ENCODE data around the gene TRPM7.

Gene TRPM7

DNA sequence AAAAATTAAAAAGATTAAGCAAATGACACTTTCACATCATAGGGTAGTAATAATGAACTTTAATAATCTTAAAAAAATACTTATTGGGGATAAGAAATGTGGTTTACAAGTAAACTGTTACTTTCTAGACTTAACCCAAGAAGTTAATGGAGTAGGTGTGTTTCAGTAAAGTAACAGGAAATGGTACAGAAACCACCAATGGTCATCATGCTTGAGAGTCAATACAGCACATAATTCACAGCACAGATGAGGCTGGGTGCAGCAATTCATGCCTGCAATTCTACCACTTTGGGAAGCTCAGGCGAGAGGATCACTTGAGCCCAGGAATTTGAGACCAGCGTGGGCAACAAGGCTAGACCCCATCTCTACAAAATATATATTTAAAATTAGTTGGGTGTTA, 128.6 kb downstream of the TRPM7 start:
- DNase-seq: no peak

DNA sequence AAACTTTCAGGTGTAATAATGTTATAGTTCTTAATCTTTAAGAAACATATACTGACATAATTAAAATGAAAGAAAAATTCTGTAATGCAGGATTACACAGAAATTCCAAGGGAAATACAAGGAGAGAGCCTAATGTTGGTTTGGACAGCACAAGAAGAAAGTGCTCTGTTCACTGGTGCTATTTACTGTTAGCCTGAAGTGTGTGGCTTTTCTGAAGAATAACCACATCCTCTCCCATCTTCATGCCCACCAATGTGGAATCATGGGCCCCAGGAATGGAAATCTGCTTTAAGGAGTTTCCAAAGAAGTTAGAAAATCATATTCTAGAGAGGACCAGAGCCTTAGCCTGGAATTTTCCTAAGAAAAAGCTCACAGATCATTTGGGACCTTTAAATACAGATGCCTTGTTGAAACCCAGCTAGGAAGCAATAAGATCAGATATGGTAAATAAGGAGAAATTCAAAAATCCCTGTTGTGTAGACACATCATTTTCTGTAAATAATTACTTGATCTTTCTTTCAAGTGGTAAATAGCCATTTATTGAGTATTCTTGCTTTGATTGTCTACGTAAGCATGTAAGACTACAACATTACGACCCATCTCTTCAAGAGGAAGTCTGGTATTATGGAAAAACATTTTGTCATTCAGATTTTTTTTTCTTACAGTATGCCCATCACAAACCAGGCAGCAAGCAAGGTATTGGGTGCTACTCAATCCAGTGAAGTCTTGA, 129.8 kb downstream of the TRPM7 start:
- no peak for DNase-seq

DNA sequence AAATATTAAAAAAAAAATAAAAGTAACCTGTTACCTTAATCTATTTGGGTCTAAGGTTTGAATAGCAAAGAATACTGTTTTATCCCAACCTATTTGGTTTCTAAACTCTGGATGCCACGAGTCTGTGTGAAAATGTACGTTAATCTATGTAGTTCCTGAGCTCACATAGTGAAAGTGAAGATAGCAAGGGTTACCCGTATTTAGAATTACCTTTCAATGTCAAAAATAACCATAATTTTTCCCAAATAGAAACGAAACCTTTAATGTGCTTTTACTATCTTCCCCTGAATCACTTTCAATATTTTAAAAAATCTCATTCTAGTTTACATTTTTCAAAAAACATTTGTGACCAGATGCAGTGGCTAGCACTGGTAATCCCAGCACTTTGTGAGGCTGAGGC, 134.4 kb downstream of the TRPM7 start:
- no peak for DNase-seq

DNA sequence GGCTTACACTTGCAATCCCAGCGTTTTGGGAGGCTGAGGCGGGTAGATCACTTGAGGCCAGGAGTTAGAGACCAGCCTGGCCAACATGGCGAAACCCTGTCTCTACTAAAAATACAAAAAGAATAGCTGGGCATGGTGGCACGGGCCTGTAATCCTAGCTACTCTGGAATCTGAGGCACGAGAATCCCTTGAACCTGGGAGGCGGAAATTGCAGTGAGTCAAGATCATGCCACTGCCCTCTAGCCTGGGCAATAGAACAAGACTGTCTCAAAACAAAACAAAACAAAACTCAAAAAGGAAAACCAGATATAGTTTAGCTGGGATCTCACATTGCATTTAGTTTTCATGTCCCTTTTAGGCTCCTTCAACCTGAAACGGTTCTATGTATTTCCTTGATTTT, 137.3 kb downstream of the TRPM7 start:
- no peak for DNase-seq

DNA sequence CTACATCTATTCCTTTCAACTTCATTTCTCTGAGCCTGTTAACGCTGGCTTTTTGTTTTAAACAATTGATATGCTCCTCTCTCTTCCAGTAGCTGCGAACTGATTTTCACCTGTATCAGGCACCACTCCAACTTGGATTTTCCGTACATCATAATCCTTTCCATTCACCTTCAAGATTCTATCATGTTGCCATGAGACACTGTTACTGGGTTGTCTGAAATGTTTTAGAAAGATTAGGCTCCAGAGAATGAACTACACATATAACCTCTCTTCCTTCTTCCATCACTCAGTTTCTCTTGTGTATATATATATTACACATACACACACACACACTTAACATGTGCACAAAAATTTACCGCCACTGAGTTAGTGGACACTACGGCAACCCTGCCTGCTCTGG, 140.0 kb downstream of the TRPM7 start, which contains the start of gene USP50:
Gene USP50, minus strand, starts transcription at position 101 of the 400 bp plus-strand sequence. CDS start 141 bp downstream, outside the sequence.
- DNase-seq: no peak

DNA sequence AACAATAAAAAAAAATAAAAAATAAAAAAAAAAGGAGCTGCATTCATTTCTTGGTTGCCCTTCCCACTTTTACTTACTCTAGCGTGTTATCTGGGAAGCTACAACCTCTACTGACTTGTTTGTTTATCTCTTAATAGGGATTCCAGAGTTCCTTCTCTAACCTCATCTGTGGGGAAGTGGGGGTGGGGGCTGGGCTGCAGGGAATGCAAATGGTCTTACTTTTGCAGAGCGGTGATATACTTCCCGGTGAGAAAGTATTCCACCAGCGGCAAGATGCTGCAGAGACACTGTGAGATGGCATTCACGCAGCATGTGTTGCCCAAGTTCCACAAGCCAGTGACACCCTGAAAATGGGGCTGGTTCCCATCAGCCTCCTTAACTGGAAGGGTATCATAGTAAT, 142.2 kb downstream of the TRPM7 start:
- no peak for DNase-seq

DNA sequence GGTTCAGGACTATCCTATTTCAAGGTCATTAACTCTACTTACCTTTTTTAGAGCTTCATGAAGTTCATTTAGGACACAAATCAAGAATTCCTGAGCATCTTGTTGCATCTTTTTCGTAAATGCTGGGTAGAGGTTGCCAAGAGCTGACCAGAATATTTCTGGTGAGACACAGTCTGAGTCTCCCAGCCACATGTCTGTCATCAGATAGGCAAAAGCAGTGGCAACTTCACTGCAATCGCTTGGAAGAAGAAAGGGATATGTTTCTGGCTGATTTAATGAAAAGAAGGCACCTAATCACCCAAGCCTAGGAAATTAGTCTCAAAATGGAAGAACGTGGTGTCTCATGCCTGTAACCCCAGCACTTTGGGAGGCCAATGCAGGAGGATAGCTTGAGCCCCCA, 143.0 kb downstream of the TRPM7 start:
- DNase-seq: no peak

DNA sequence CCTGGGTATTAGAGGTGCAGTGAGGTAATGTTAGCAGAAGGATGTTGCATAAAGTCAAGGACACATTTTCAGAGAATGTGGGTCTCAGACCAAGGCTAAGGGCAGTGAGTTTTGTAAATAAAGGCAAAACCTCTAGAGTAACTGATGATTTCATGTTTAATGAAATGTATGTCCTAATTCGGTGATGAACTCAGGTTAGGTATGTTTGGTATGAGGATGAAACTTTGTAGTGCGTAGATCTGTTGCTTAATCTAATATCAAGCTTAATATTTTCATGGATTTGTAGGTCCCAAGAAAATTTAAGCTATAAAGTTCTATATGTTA, 143.7 kb downstream of the TRPM7 start:
- DNase-seq: no peak

DNA sequence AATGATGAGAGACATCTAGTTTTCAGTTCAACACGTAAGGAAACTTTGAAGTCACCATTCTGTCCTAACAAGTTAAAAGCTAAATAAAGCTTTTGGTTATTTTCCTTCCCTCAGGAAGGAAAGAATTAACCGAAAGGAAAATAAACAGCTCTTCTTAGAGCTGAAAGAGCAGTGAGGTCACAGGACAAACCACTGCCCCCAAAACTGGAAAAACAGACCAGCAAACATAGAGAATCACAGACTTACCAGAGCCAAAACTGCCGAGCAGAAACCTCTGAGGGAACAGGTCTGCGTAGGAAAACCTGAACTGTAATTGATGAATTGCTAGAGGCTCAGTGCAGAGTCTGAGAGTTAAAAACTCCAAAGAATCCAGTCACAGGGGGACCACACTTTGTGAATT, 154.8 kb downstream of the TRPM7 start:
- no peak for DNase-seq

DNA sequence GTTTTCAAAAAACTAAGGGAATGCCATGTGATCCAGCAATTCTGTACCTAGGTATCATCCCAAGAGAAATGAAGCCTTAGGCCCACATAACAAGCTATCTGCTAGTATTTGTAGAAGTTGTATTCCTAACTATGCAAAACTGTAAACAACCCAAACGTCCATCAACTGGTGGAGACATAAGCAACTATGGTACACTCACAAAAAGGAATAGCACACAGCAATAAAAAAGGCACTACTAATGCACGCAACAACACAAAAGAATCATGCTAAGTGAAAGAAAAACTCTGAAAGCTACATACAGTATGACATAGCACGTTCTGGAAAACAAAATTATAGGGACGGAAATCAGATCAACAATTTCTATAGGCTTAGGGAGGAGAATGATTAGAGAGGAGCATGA, 155.4 kb downstream of the TRPM7 start:
- DNase-seq: no peak

DNA sequence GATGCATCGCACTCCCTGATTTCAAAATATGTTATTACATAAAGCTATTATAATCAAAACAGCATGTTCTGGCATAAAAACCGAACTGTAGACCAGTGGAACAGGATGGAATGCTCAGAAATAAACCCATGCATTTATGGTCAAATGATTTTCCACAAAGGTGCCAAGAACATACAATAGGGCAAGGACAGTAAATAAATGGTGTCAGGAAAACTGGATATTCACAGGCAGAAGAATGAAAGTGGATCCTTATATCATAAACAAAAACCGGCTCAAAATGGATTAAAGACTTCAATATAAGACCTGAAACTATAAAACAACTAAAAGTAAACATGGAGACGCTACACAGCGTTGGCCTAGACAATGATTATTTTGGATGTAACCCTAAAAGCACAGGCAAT, 162.7 kb downstream of the TRPM7 start:
- DNase-seq: no peak

DNA sequence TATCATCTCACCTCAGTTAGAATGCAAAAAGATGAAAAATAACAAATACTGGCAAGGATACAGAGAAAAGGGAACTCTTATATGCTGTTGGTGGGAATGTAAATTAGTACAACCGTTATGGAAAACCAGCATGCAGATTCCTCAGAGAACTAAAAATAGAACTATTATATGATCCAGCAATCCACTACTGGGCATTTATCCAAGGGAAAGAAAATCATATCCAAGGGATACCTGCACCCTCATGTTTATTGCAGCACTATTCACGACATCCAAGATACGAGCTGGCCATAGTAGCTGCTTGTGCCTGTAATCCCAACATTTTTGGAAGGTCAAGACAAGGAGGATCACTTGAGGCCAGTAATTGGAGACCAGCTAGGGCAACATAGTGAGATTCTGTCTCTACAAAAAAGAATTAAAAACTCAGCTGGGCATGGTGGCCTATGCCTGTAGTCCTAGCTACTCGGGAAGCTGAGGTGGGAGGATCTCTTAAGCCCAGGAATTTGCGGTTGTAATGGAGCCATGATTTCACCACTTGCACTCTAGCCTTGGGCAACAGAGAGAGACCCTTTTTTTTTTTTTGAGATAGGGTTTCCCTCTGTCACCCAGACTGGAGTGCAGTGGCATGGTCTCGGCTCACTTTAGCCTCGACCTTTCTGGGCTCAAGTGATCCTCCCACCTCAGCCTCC, 166.7 kb downstream of the TRPM7 start:
- DNase-seq: no peak

DNA sequence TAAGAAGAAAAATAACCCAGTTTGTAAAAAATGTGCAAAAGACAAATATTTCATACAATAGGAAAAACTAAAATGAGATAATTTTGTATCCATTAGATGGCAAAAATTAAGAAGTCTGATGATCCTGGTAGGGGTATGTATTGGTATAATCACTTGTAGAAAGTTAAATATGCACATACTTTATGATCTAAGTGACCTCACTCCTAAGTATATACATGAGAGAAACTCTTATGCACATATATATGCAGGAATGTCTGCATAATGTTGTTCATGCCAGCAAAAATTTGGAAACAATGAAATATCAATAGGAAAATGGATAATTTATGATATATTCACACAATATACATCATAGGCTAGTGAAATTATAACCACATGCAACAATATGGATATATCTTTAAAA, 173.6 kb downstream of the TRPM7 start:
- no peak for DNase-seq
